Neural crest cell (in vitro differentiated cells): Measurements from ENCODE around the gene NRF1. TPM values are rescaled to one million over a fixed set of nuclear protein-coding genes. Genes with fewer than 3 reads are reported as not detected.
"Not testable (repeated sequence)": the region's sequence is repeated elsewhere in the genome, so short reads cannot be mapped to it uniquely, and the experiment has no call there.

Experiments used
- DNase-seq: peaks from one replicate; pipeline ENCODE4 v3.0.0; 2021; ENCODE audit warnings: low read depth, mixed read lengths, low spot score
- H3K27ac Mint-ChIP-seq: one replicate; pipeline ENCODE4 v1.8.0; 2021; ENCODE audit warnings: mild to moderate bottlenecking, mixed read lengths; ENCODE audit not compliant: unreplicated experiment
- H3K27me3 Mint-ChIP-seq: 2 replicates; pipeline ENCODE4 v1.8.0; 2021; ENCODE audit warnings: low read depth, mild to moderate bottlenecking, mixed read lengths
- H3K36me3 Mint-ChIP-seq: 2 replicates; pipeline ENCODE4 v1.8.0; 2021; ENCODE audit warnings: low read depth, mild to moderate bottlenecking, mixed read lengths
- H3K4me1 Mint-ChIP-seq: 2 replicates; pipeline ENCODE4 v1.8.0; 2021; ENCODE audit warnings: mixed read lengths
- H3K4me3 Mint-ChIP-seq: one replicate; pipeline ENCODE4 v1.8.0; 2021; ENCODE audit warnings: mild to moderate bottlenecking, mixed read lengths
- H3K9me3 Mint-ChIP-seq: 2 replicates; pipeline ENCODE4 v1.8.0; 2021; ENCODE audit warnings: mixed read lengths
- long read RNA-seq: library from polyadenylated mRNA; unstranded; transcript quantifications from one replicate; pipeline ENCODE4 v2.0.0, GENCODE V29; 2020
- total RNA-seq: library from RNA; stranded (reverse); gene quantifications from 2 replicates; pipeline ENCODE4 v1.2.1, GENCODE V29; 2021
- TF ChIP-seq, protein P1 (sequence below): fragments of 200-600 bp; sonication (generic); conservative IDR thresholded peaks from 2 replicates; pipeline ENCODE4 v1.5.0; 2021; ENCODE audit warnings: antibody characterized with exemption, mild to moderate bottlenecking

The NRF1 gene
- 27.4 and 27.5 TPM in 2 replicates for total RNA-seq
- long read RNA-seq, transcript NRF1-205 (11 exons, 3,528 nt), result minor isoform, 5 of 33 reads
- long read RNA-seq, transcript NRF1-201 (11 exons, 2,424 nt), result major isoform, 10 of 33 reads
- long read RNA-seq, partial matches to known transcripts, result 8 of 33 reads
- long read RNA-seq, other reads (novel, unspliced or antisense), result 10 of 33 reads

- H3K9me3 Mint-ChIP-seq, result no peaks in the 10 kb centered on the region
- DNase-seq, result peak; percentile 84
- H3K4me1 Mint-ChIP-seq, result peaks cover 43% of the 10 kb centered on the region
- H3K27ac Mint-ChIP-seq, result peak within 1 kb of the TSS; percentile 98
- TF ChIP-seq, protein P1, sequence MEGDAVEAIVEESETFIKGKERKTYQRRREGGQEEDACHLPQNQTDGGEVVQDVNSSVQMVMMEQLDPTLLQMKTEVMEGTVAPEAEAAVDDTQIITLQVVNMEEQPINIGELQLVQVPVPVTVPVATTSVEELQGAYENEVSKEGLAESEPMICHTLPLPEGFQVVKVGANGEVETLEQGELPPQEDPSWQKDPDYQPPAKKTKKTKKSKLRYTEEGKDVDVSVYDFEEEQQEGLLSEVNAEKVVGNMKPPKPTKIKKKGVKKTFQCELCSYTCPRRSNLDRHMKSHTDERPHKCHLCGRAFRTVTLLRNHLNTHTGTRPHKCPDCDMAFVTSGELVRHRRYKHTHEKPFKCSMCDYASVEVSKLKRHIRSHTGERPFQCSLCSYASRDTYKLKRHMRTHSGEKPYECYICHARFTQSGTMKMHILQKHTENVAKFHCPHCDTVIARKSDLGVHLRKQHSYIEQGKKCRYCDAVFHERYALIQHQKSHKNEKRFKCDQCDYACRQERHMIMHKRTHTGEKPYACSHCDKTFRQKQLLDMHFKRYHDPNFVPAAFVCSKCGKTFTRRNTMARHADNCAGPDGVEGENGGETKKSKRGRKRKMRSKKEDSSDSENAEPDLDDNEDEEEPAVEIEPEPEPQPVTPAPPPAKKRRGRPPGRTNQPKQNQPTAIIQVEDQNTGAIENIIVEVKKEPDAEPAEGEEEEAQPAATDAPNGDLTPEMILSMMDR, result peak; percentile 27
- peak within 1 kb of the TSS; percentile 97 for H3K4me3 Mint-ChIP-seq
- H3K27me3 Mint-ChIP-seq, result no peaks in the 10 kb centered on the region
- H3K36me3 Mint-ChIP-seq, result peaks cover 26% of the 10 kb centered on the region
Measured at GRCh38 chr7:129611246-129612111, at the start of gene NRF1. Gene NRF1 (plus strand): TSS chr7:129611720. CDS start chr7:129657352, 45,632 bp downstream.

- not testable (repeated sequence) for H3K36me3 Mint-ChIP-seq, H3K9me3 Mint-ChIP-seq, H3K4me3 Mint-ChIP-seq, H3K4me1 Mint-ChIP-seq, DNase-seq, H3K27ac Mint-ChIP-seq
- H3K27me3 Mint-ChIP-seq, result peaks cover 17% of the 10 kb centered on the region
Measured at GRCh38 chr7:129566323-129566722, 45.2 kb upstream of the NRF1 start.

GRCh38 chr7:129567377-129567776 lies 44.1 kb upstream of the NRF1 start:
- Mint-ChIP-seq H3K27me3 (peaks cover 15% of the 10 kb centered on the region), H3K27ac (no peak overlapping the region), H3K36me3 (no peaks in the 10 kb centered on the region), H3K9me3 (peaks cover 9% of the 10 kb centered on the region), H3K4me3 (no peak overlapping the region), H3K4me1 (no peaks in the 10 kb centered on the region)
- TF ChIP-seq, protein P1, result no peak
- DNase-seq, result no peak

- TF ChIP-seq, protein P1, result no peak
Measured at GRCh38 chr7:129568240-129568639, 43.3 kb upstream of the NRF1 start.

DNA sequence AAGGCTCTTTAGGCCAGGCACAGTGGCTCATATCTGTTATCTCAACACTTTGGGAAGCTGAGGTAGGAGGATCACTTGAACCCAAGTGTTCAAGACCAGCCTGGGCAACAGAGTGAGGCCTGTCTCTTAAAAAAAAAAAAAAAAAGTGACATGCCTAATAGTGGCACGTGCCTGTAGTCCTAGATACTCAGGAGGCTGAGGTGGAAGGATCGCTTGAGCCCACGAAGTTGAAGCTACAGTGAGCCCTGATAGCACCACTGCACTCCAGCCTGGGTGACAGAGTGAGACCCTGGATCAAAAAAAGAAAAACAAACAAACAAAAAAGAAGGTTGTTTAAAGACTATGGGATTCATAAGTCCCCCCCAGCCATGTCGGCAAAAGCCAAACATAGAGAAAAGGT lies 42.2 kb upstream of the NRF1 start:
- H3K27me3 Mint-ChIP-seq, result peaks cover 4% of the 10 kb centered on the region

More at GRCh38 chr7:129568240-129568639, 43.3 kb upstream of the NRF1 start:
- H3K36me3 Mint-ChIP-seq, result no peaks in the 10 kb centered on the region
- H3K4me3 Mint-ChIP-seq, result no peak overlapping the region
- DNase-seq, result no peak
- no peaks in the 10 kb centered on the region for H3K4me1 Mint-ChIP-seq
- peaks cover 9% of the 10 kb centered on the region for H3K9me3 Mint-ChIP-seq
- peaks cover 10% of the 10 kb centered on the region for H3K27me3 Mint-ChIP-seq
- no peak overlapping the region for H3K27ac Mint-ChIP-seq

More for the DNA sequence above, 42.2 kb upstream of the NRF1 start:
- Mint-ChIP-seq H3K27ac (no peak overlapping the region), H3K4me1 (no peaks in the 10 kb centered on the region), H3K4me3 (no peak overlapping the region), H3K36me3 (no peaks in the 10 kb centered on the region), H3K9me3 (peaks cover 9% of the 10 kb centered on the region)
- TF ChIP-seq, protein P1, result no peak
- DNase-seq, result no peak
